ENCODE measurements around the gene CDHR2.

CDHR2 gene

DNA sequence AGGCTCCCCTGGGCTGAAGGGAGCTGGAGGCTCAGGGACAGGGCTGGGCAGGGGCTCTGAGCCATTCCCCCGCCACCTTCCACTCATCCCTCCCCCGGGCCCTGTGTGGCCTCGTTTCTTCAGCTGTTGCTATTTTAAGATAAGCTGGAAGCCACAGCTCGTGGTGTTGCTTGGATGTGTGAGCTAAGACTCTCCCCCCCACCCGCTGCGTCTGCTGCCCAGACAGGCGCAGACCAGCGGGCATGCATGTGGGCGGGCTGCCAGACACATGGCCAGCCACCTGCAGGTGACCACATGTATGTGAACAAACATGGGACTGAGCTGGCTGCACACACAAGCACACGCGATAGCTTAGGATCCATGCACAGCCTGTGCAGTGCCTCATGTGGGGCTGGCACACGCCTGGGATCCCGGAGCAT lies 72.5 kb downstream of the CDHR2 start:
- DNase-seq (ENCODE audit: low read depth), result no peak

DNA sequence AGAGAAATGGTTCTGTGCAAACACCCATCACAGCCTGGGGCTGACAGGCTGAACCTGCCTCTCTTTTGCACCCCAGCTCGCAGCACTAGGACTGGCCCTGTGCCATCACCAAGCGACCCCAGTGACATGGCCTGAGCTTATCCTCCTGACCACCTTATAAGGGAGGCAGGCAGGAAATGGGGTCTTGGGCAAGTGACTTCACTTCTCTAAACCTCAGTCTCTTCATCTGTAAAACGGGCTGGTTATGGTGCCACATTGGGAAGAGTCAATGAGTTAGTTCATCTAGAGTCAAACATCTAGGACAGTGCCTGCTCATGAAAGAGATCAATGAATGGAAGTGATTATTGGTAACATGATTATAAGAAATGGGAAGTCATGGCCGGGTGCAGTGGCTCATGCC lies 75.0 kb downstream of the CDHR2 start:
- DNase-seq (ENCODE audit: low read depth), result no peak

DNA sequence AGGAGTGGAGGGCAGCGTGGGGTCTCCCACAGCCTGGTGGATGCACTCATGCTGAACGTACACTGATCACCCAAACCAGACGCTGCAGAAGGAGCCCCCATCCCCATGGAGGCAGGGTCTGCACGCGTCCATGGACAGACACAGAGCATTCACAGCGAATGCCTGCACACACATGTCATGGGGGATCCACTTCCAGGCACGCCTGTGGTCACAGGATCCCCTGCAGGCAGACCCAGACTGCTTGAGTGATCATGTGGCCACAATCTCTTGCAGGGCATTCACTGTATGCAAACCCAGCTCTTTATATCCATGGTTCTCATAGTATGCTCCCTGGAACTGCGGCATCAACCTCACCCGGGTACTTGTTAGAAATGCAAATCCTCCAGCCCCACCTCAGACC lies 75.8 kb downstream of the CDHR2 start:
- DNase-seq (ENCODE audit: low read depth), result no peak

DNA sequence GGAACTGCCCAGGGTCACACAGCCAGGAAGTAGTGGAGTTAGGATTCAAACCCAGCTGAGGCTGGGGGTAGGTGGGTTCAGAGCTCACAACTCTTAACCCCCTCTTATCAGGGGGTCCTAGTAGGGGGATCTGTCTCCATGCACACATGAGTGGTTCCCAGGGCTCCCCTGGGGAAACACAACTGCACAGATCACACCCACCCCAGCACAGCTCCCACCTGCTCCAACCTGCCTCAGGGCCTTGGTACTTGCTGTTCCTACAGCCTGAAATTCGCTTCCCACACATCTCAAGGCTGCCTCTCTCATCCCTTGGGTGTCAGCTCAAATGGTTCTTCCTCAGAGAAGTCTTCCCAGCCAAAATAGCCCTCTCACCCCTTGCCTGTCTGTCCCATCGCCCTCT lies 76.4 kb downstream of the CDHR2 start:
- no peak for DNase-seq (ENCODE audit: low read depth)

DNA sequence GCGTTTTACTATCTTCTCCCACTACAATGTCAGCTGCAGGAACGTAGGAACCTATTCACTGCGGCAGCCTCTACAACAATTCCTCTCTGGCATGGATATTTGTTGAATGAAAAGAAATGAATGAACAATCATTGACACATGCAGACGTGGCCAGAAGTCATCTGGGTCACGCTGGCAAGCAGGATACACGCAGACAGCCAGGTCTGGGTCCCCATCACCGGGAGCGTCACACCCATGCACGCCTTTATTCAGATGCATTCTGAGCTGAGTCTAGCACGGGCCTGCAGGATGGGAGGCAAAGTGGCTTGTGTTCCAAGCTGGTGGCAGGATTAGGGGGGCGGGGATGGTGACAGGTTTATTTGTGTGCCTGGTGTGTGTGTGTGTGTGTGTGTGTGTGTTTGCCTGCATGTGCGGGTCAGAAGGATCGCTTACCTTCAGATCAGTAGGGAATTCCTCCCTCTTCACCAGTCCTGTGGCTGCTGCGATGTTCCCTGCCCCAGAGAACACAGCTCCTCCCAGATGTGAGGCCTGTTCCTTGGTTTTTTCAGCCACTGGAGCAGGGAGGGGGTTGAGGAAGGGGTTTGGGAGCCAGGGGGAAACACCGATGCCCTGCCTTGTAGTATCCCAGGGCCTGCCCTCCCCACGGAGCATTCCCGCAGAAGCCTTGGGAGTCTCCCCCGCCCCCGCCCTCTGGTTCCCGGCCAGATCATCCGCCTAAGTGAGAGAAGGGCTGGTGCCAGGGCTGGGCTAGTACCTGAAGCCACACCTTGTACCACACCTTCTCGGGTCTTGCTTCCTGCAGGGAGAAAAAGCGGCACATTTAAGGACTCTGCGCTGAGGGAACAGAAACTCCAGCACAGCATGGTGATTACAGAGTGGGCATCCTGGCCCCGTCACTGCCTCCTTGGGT lies 77.1 kb downstream of the CDHR2 start:
- DNase-seq (ENCODE audit: low read depth), result no peak

DNA sequence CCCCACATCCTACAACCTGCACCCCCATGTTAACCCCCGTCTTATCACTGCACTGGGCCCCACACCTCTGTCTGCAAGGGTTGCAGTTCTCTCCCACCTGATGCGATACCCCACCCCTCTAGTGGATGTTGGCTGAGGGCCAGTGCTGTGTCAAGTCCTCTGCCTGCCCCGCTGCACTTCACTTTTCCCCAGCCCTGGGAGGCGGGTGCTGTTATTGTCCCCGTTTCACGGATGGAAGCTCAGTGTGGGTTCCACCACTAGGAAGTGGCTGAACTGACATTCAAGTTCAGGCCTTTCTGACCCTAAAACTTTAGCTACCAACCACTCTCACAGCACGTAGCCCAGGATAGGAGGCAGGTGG lies 77.7 kb downstream of the CDHR2 start:
- no peak for DNase-seq (ENCODE audit: low read depth)

DNA sequence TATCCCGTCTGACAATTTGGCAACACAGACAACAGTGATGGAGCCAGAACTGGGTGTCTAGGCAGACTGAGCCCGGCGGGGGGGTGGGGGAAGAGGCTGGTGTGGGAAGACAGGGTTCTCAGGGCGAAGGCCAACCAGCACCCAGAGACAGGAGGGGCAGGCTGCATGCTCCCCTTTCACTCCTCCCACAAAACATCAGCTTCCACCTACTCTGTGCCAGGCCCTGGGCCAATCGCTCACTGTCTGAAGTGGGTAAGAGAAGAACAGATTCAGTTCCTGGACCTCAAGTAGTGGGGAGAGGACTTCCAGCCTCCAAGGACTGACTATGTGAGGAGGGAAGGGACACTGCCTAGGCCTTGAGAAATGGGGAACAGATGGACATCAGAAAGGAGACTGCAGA lies 78.4 kb downstream of the CDHR2 start:
- no peak for DNase-seq (ENCODE audit: low read depth)

DNA sequence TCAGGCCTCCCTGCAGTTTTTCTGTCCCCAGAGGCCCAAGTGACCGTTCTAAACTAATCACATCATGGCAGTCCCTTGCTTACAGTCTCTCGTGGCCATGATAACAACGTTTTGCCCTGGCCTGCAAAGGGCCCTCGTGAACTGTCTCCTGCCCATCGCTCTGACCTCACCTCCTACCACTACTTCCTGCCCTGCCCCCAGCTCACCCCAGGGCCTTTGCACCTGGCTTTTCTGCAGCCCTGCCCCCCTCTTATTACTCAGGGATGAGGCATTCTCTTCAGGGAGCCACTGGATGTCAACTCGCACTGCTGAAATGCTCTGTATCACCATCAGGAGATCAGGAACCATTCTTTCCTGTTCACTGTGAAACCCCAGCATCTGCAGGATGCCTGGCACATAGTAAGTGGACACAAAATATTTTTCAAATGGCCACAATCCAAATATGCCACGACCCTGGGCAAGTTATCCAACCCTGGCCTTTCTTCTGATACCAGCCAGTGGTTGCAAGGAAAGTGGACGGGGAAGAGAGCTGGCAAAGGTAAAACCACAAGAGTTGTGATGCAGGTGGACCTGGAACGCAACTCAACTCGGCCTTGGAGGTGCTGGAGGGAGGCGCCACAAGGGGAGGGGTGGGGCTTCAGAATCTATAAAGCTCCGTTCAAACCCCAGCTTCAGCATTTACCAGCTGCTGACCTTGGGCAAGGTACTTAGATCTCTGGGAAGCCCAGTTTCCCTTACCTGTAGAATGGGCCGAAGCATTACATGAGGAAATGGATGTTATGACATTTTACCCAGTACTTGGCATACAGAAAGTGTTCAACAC lies 79.5 kb downstream of the CDHR2 start:
- DNase-seq (ENCODE audit: low read depth), result no peak

DNA sequence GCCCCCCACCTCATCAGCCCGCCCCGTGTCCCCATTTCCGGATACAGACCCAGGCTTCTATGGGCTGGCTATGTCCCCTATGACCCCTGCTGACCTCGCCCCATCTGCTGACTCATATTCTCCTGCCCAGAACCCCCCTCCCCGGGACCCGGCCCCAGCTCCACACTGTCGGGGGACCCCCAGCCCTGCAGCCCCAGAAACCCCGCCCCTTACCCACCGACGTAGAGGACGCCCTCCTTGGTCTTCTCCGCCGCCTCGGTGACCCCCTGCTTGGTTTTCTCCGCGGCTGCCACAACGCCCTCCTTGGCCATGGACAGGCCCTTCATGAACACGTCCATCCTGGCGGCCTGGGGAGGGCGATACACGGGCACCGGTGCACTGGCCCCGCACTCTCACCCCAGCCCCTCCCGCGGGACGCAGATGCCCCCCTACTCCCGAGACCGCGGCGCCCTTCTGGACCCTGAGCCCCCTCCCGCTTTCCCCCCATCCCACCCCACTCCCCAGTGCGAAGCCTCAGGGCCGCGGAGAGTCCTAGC lies 80.2 kb downstream of the CDHR2 start:
- DNase-seq (ENCODE audit: low read depth), result no peak

DNA sequence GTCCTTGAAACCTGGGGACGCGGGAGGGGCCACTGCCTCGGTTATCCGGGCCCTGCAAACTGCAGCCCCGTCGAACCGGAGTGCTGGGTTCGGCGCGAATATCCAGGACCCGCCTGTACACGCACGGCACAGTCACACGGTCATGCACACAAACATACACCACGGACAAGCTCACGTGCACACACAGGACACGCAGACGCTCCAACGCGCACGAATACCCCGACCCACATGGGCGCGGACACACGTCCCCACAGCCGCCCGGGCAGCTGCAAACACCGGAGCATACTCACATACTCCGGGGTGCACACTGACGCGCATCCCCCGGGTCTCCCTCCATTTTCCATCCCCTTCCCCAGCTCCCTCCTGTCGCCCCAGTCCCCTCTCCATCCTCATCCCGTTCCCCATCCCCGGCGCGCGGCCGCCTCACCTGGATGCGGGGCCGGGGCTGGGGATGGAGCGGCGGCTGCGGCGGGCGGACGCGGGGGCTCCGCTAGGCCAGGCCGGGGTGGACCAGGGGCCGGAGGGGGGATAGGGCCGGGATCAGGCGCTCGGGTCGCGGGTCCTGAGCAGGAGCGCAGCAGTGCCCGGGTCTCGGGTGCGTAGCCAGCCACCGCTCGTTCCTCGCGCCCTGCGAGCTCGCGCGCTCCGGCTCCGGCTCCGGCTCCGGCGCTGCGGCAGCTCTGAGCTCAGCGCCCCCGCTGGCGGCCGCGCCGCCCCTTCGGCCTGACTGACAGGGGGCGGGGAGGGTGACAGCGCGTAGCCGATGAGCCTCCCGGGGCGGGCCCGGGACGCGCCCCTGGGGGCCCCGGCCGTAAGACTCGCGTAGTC lies 80.9 kb downstream of the CDHR2 start, which contains the start of the genes EIF4E1B and SNCB:
TSS of gene EIF4E1B (plus strand) at position 823 of the 828 bp plus-strand sequence. CDS start 12,113 bp downstream, outside the sequence.
TSS of gene SNCB (minus strand) at position 682 of the 828 bp plus-strand sequence. CDS start 880 bp downstream, outside the sequence.
- DNase-seq (ENCODE audit: low read depth), result no peak

DNA sequence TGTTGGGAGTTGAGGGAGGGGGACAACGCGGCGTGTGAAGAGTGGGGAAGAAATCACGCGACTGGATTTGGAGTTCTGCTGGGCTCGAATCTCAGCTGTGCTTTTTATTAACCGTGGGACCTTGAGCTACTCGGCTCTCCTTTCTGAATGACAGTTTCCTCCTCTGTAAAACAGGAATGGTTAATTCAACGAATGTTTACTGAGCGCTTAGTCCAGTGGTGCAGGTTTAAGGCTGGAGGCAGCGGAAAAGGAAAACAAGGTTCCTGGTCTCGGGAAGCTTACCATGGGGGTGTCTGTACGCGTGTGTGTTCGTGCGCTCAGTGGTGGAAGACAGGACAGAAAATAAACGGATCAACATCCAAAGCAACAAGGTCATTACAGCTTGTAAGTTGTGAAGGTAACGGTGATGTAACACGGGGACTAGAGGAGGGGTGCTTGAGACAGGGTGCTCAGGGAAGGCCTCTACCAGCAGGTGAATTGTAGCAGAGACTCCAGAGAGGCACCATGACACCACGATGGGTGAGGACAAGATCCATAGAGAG lies 81.6 kb downstream of the CDHR2 start:
- DNase-seq (ENCODE audit: low read depth), result no peak

DNA sequence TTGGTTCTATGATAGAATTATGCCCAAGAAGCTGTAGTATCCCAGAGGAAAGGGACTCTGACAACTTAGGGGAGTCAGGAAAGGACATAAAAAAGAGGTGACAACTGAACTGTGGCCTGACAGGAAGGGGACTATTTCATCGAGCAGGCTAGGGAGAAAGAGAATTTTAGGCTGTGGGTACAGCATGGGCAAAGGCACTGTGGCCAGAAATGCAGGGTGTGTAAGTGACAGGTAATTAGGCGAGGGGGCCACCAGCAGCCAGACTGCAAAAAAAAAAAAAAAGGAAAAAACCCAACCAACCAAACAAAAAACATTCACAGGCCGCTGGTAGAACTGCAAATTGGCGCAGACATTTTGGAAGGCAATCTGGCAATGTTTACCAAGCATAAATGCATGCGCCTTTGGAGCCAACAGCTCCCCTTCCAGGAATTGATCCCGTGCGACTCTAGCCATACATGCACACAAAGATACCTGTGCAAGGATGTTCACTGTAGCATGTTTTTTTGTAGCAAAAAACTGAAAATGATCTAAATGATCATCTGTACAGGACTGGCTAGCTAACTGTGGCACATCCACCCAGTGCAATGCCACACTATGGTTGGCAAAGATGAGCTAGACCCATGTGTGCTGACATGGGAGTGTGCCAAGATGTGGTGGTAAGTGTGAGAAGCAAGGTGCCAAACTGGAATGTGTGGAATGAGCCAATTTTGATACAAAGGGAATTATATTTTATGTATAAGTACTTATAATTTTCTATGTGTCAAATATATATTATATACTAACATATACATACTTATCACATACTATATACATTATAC lies 82.5 kb downstream of the CDHR2 start:
- DNase-seq (ENCODE audit: low read depth), result no peak

DNA sequence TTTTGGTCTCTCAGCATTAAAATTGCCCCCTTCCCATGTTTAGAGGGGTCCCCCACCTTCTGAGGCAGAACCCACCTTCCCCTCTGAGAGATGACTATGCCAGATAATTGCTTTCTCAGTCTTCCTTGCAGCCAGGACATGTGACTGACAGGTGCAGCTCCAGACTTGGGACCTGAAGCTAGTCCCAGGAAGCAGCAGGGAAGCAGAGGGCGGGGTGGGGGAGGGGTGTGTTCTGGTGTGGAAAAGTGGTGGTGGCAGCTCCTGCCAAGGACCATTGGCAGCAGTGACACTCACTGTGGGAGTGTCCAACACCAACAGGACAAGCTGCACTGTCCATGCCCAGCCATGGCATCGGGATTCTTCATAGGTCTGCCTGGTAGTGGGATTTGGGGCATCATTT lies 83.6 kb downstream of the CDHR2 start:
- DNase-seq (ENCODE audit: low read depth), result no peak

DNA sequence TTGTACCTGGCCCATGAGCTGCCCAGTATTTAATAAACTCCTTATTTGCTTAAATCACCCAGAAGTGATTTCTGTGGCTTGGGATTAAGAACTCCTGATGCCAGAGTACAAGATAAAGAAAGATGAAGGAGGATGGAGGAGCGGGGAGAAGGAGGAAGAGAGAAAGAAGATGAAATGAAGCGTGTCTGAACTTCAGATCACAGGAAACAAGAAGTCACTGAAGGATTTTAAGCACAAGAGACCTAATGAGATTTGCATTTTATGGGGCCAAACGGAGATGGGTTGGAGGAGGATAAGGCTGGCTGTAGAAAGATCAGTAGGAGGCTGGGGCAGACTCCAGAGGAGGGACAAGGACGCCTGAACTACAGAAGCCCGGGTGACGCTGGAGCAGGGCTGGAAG lies 84.5 kb downstream of the CDHR2 start:
- no peak for DNase-seq (ENCODE audit: low read depth)

DNA sequence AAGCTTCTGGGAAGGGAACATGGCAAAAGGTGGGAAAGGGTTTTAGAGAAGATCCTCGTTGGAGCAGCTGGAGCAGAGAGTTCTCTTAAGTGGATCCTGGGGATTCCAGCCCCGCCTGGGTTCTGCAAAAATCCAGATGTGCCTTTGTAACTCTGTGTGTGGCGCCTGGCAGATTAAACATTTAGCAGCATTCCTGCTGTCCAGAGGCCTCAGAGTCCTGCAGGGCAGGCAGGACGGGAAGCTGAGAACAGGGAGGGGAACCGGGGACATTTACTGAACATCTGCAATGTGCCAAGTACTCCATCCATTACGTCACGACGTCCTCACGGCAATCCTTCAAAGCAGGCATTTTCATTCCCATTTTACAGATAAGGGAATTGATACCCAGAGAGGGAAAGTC lies 87.3 kb downstream of the CDHR2 start:
- no peak for DNase-seq (ENCODE audit: low read depth)

DNA sequence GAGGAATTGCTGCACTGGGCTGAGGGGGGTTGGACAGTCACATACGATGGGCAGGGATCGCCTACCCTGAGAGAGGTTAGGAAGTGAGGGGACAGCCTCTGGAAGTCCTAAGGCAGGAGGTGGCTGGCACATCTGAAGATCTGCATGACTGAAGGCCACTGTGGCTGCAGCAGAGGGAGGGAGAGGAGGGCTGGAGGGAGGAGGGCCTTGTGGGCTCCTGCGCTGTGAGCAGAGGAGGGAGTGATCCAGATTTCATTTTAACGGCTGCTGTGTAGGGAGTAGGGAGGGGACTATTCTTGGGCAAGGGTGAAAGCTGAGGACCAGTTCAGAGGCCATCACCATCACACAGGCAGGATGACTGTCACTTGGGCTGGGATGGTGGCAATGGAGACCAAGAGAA lies 88.4 kb downstream of the CDHR2 start:
- DNase-seq (ENCODE audit: low read depth), result no peak

DNA sequence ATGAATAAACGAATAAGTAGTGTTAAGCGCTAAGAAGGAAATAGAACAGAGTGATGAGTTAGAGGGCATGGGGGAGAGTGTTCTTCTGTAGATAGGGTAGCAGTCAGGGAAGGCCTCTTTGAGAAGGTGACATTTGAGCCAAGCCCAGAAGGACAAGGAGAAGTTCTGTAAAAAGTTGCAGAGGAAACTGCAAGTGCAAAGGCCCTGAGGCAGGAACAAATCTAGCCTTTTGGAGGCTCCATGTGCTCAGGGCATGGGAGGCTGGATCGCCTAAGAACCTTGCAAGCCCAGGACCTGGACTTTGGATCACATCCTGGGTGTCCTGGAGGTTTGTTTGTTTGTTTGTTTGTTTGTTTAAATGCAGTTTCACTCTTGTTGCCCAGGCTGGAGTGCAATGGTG lies 89.3 kb downstream of the CDHR2 start:
- DNase-seq (ENCODE audit: low read depth), result no peak

DNA sequence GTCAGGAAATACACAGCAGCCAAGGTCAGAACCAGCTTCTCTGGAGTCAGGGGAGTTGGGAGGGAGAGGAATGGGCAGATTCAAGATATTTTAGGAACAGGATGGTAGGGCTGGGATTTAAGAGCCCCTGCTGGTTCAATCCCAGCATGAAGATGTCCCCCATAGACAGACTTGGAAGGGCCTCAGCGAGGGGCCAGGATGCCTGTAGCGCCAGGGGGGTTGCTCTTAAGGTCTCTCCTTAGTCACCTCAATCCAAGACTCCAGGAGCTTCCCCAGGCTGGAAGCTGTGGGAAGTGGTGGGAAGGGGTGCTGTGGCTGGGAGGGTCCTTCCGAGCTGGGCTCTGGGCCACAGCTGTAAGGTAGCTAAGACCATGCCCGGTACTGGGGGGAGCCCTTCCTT lies 90.1 kb downstream of the CDHR2 start:
- no peak for DNase-seq (ENCODE audit: low read depth)

DNA sequence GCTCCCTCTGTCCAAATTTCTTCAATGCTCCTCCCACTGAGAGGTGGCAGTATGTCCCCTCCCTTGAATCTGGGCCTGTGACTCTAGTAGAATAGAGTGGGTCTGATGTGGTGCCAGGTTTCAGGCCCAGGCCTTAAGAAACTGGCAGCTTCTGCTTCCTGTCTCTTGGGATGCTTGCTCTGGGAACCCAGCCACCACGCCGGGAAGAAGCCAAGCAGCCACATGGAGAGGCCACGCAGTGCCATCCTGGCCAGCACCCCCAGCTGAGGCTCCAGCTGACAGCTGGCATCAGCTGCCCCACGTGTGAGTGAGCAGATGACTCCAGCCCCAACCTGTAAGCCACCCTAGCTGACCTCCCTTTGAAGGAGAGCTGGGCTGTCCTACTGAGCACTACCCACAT lies 90.8 kb downstream of the CDHR2 start:
- no peak for DNase-seq (ENCODE audit: low read depth)

DNA sequence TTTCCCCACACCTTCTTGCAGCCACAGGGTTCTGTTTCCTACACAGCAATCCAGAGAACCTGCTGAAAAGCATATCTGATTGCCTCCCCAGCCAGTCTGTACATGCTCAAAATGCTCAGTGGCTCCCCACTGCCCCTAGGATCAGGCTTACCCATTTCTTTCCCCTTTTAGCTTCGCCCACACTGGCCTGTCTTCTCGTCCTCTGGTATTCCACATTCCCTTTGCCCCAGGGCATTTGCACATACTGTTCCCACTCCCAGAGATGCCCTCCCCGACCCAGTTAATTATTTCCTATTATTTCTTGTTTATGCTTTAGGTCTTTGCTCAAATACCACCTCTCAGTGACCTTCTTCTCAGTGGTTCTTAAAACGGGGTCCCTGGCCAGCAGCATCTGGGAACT lies 91.5 kb downstream of the CDHR2 start:
- DNase-seq (ENCODE audit: low read depth), result no peak

All from activated T-helper 9 cell treated with anti-CD3 and anti-CD28 coated beads, Interleukin-2, amount 50 U/mL, for 16 hours (primary cell).